Measurements from ENCODE around the gene TNIK.

- no peak for TF ChIP-seq EP300 (IDR thresholded peaks at IDR 0.05; ENCODE audit: low read depth)
- TF ChIP-seq, protein P1, sequence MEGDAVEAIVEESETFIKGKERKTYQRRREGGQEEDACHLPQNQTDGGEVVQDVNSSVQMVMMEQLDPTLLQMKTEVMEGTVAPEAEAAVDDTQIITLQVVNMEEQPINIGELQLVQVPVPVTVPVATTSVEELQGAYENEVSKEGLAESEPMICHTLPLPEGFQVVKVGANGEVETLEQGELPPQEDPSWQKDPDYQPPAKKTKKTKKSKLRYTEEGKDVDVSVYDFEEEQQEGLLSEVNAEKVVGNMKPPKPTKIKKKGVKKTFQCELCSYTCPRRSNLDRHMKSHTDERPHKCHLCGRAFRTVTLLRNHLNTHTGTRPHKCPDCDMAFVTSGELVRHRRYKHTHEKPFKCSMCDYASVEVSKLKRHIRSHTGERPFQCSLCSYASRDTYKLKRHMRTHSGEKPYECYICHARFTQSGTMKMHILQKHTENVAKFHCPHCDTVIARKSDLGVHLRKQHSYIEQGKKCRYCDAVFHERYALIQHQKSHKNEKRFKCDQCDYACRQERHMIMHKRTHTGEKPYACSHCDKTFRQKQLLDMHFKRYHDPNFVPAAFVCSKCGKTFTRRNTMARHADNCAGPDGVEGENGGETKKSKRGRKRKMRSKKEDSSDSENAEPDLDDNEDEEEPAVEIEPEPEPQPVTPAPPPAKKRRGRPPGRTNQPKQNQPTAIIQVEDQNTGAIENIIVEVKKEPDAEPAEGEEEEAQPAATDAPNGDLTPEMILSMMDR (IDR thresholded peaks at IDR 0.05) = no peak
These were observed 6.9 kb downstream of the TNIK start for GRCh38 chr3:171453180-171453886.
